Neural progenitor cell (in vitro differentiated cells): ENCODE data around the gene SNX27. TPM values are rescaled to one million over a fixed set of nuclear protein-coding genes. Genes with fewer than 3 reads are reported as not detected.

Experiments used
- DNase-seq: peaks from one replicate; pipeline ENCODE4 v3.0.0-alpha.2; 2016; ENCODE audit warnings: low spot score
- H2AFZ ChIP-seq: fragments of 200-600 bp; sonication (generic); replicated peaks from 2 replicates; pipeline ENCODE4 v1.6.1; 2016; ENCODE audit warnings: antibody characterized with exemption
- H3F3A ChIP-seq: fragments of 200-600 bp; sonication (generic); 2 replicates; pipeline ENCODE4 v1.6.1; 2016; ENCODE audit warnings: antibody characterized with exemption, low read depth
- H3K27ac ChIP-seq: fragments of 200-600 bp; sonication (generic); 2 replicates; pipeline ENCODE4 v1.5.1; 2016; ENCODE audit warnings: mild to moderate bottlenecking
- H3K27me3 ChIP-seq: fragments of 200-600 bp; sonication (generic); 2 replicates; pipeline ENCODE4 v1.6.1; 2016; ENCODE audit warnings: mild to moderate bottlenecking, moderate library complexity
- H3K36me3 ChIP-seq: fragments of 200-600 bp; sonication (generic); 2 replicates; pipeline ENCODE4 v1.5.1; 2016
- H3K4me1 ChIP-seq: fragments of 200-600 bp; sonication (generic); 2 replicates; pipeline ENCODE4 v1.6.1; 2016; ENCODE audit warnings: mixed run types
- H3K4me2 ChIP-seq: fragments of 200-600 bp; sonication (generic); 2 replicates; pipeline ENCODE4 v1.6.1; 2016
- H3K4me3 ChIP-seq: fragments of 200-600 bp; sonication (generic); 2 replicates; pipeline ENCODE4 v1.5.1; 2016
- H3K79me2 ChIP-seq: fragments of 200-600 bp; sonication (generic); 2 replicates; pipeline ENCODE4 v1.6.1; 2016; ENCODE audit warnings: low read depth
- H3K9ac ChIP-seq: fragments of 200-600 bp; sonication (generic); 2 replicates; pipeline ENCODE4 v1.6.1; 2016
- H3K9me3 ChIP-seq: fragments of 200-600 bp; sonication (generic); 2 replicates; pipeline ENCODE4 v1.5.1; 2016; ENCODE audit warnings: low read depth
- H4K20me1 ChIP-seq: fragments of 200-600 bp; sonication (generic); 2 replicates; pipeline ENCODE4 v1.6.1; 2016; ENCODE audit warnings: low read depth
- H3K27ac Mint-ChIP-seq: 3 replicates; pipeline ENCODE4 v1.8.0; 2021; ENCODE audit warnings: mixed read lengths
- H3K27me3 Mint-ChIP-seq: 2 replicates; pipeline ENCODE4 v1.8.0; 2022; ENCODE audit warnings: low read depth, mild to moderate bottlenecking, inconsistent platforms, moderate library complexity, mixed read lengths; ENCODE audit not compliant: insufficient read depth
- H3K36me3 Mint-ChIP-seq: 3 replicates; pipeline ENCODE4 v1.8.0; 2021; ENCODE audit warnings: mixed read lengths
- H3K4me1 Mint-ChIP-seq: 3 replicates; pipeline ENCODE4 v1.8.0; 2021; ENCODE audit warnings: mixed read lengths
- H3K4me3 Mint-ChIP-seq: 3 replicates; pipeline ENCODE4 v1.8.0; 2021; ENCODE audit warnings: mild to moderate bottlenecking, moderate library complexity, mixed read lengths
- H3K9me3 Mint-ChIP-seq: 3 replicates; pipeline ENCODE4 v1.8.0; 2020; ENCODE audit warnings: mixed read lengths
- CTCF ChIP-seq: fragments of 200-600 bp; sonication (generic); IDR thresholded peaks from 2 replicates; pipeline ENCODE4 v1.5.1; 2017; ENCODE audit warnings: antibody characterized with exemption, mild to moderate bottlenecking
- EZH2 ChIP-seq: fragments of 200-600 bp; sonication (generic); IDR thresholded peaks from 2 replicates; pipeline ENCODE4 v1.6.1; 2017; ENCODE audit warnings: antibody characterized with exemption, mild to moderate bottlenecking, moderate library complexity
- EZH2phosphoT487 ChIP-seq: fragments of 200-600 bp; sonication (generic); IDR thresholded peaks from 2 replicates; pipeline ENCODE4 v1.6.1; 2017; ENCODE audit warnings: antibody characterized with exemption
- total RNA-seq: library from RNA; depleted of rRNA; stranded (reverse); fragments of >200 nt; gene quantifications from 2 replicates; pipeline ENCODE4 v1.2.3, GENCODE V29; 2015; ENCODE audit warnings: low replicate concordance

Gene SNX27
- total RNA-seq, 1 donor from 2014 or later: 34.1 TPM

GRCh38 chr1:151707541-151708065, 95.8 kb downstream of the SNX27 start:
- H3F3A ChIP-seq: no peaks in the 10 kb centered on the region
- peaks cover 5% of the 10 kb centered on the region for H3K4me1 ChIP-seq
- H3K36me3 ChIP-seq: no peaks in the 10 kb centered on the region
- H4K20me1 ChIP-seq: no peaks in the 10 kb centered on the region
- H3K4me2 ChIP-seq: no peak overlapping the region
- H3K27ac ChIP-seq: no peak overlapping the region
- H3K27ac Mint-ChIP-seq: peak overlapping the region; percentile 78
- no peak overlapping the region for H3K4me3 ChIP-seq
- no peak overlapping the region for H2AFZ ChIP-seq
- no peak overlapping the region for H3K4me3 Mint-ChIP-seq
- TF ChIP-seq CTCF: no peak
- no peak for TF ChIP-seq EZH2
- no peak for TF ChIP-seq EZH2phosphoT487
- H3K27me3 ChIP-seq: no peaks in the 10 kb centered on the region
- no peaks in the 10 kb centered on the region for H3K9me3 Mint-ChIP-seq
- H3K9me3 ChIP-seq: no peaks in the 10 kb centered on the region
- H3K36me3 Mint-ChIP-seq: peaks cover 8% of the 10 kb centered on the region
- peaks cover 6% of the 10 kb centered on the region for H3K27me3 Mint-ChIP-seq
- H3K79me2 ChIP-seq: no peaks in the 10 kb centered on the region
- no peak for DNase-seq
- H3K9ac ChIP-seq: no peak overlapping the region
- peaks cover 55% of the 10 kb centered on the region for H3K4me1 Mint-ChIP-seq

- Histone ChIP-seq H2AFZ (no peak overlapping the region), H3K4me1 (peaks cover 5% of the 10 kb centered on the region), H3K9me3 (no peaks in the 10 kb centered on the region), H3K4me3 (no peak overlapping the region), H3F3A (no peaks in the 10 kb centered on the region), H4K20me1 (no peaks in the 10 kb centered on the region), H3K27me3 (no peaks in the 10 kb centered on the region), H3K79me2 (no peaks in the 10 kb centered on the region), H3K4me2 (no peak overlapping the region), H3K9ac (no peak overlapping the region), H3K27ac (no peak overlapping the region), H3K36me3 (no peaks in the 10 kb centered on the region)
- Mint-ChIP-seq H3K27me3 (peaks cover 12% of the 10 kb centered on the region), H3K4me1 (peaks cover 54% of the 10 kb centered on the region), H3K27ac (no peak overlapping the region), H3K4me3 (no peak overlapping the region), H3K36me3 (peaks cover 8% of the 10 kb centered on the region), H3K9me3 (no peaks in the 10 kb centered on the region)
- DNase-seq: no peak
- TF ChIP-seq EZH2phosphoT487 (no peak), EZH2 (no peak), CTCF (no peak)
Observed at GRCh38 chr1:151708891-151709290, 97.0 kb downstream of the SNX27 start.

DNA sequence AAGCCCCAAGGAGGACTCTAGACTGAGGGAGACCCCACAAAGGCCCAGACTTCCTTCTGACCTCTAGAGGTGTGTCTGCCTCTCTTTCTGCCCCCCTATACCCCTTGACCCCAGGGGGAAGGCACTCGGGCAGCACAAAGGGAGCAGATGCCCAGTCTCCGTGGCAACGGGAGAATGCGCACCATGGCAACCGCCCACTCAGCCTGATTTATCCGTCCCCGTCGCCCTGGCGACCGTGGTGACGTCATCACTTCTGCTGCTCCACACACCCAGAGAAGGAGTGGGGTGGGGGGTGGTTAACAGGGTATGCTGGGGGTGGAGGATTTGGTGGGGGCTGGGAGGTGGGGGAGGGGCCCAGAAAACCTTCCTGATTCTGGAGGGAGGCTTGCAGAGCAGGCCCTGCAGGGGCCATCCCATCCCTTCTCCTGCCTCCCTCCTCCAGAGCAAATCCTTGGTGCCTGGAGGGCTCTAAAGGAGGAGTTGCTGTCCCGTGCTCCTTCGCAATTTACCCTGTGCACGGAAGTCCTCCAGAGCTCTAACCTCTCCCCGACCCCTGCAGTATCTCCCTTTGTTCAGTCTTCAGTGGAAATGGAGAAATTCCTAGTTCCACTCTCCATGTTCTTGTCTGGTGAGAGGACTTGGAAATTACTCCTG, 98.5 kb downstream of the SNX27 start:
- Histone ChIP-seq H3K36me3 (no peaks in the 10 kb centered on the region), H3K9ac (no peak overlapping the region), H3K79me2 (no peaks in the 10 kb centered on the region), H3K4me1 (peaks cover 5% of the 10 kb centered on the region), H2AFZ (no peak overlapping the region), H3F3A (no peaks in the 10 kb centered on the region), H3K9me3 (no peaks in the 10 kb centered on the region), H3K4me3 (no peak overlapping the region), H3K27me3 (no peaks in the 10 kb centered on the region), H4K20me1 (no peaks in the 10 kb centered on the region), H3K4me2 (peak overlapping the region; percentile 42), H3K27ac (no peak overlapping the region)
- H3K4me1 Mint-ChIP-seq: peaks cover 57% of the 10 kb centered on the region
- no peaks in the 10 kb centered on the region for H3K9me3 Mint-ChIP-seq
- H3K27me3 Mint-ChIP-seq: peaks cover 17% of the 10 kb centered on the region
- DNase-seq: peak; percentile 89
- peaks cover 2% of the 10 kb centered on the region for H3K36me3 Mint-ChIP-seq
- TF ChIP-seq CTCF (no peak), EZH2phosphoT487 (no peak), EZH2 (no peak)
- peak overlapping the region; percentile 92 for H3K27ac Mint-ChIP-seq
- H3K4me3 Mint-ChIP-seq: peak overlapping the region; percentile 53
